Gastroesophageal sphincter (tissue), 3 donors: ENCODE measurements around the gene NCBP2.

Experiments
- EP300 ChIP-seq: sonication (generic); formaldehyde crosslinking; IDR thresholded peaks from one replicate; pipeline ENCODE4 v1.6.1; 2017; ENCODE audit warnings: antibody characterized with exemption, mild to moderate bottlenecking
- POLR2A ChIP-seq, 2 donors: fragments of 450-650 bp; IDR thresholded peaks; one replicate each; pipeline ENCODE4 v1.6.1; 2017; ENCODE audit warnings: antibody characterized with exemption in 2 of 2, mild to moderate bottlenecking in 2 of 2, moderate library complexity in 1 of 2
- POLR2AphosphoS5 ChIP-seq: sonication (generic); formaldehyde crosslinking; IDR thresholded peaks from one replicate; pipeline ENCODE4 v1.6.1; 2017; ENCODE audit warnings: antibody characterized with exemption
- TF ChIP-seq, protein P1 (sequence below), 4 experiments: fragments of 200-600 bp in 2 of 4; fragments of 450-650 bp in 2 of 4; sonication (generic) in 1 of 4; IDR thresholded peaks; one replicate each; pipeline ENCODE4 v1.5.1; 2017 to 2019; ENCODE audit warnings: antibody characterized with exemption in 4 of 4, mild to moderate bottlenecking in 2 of 4, moderate library complexity in 2 of 4

DNA sequence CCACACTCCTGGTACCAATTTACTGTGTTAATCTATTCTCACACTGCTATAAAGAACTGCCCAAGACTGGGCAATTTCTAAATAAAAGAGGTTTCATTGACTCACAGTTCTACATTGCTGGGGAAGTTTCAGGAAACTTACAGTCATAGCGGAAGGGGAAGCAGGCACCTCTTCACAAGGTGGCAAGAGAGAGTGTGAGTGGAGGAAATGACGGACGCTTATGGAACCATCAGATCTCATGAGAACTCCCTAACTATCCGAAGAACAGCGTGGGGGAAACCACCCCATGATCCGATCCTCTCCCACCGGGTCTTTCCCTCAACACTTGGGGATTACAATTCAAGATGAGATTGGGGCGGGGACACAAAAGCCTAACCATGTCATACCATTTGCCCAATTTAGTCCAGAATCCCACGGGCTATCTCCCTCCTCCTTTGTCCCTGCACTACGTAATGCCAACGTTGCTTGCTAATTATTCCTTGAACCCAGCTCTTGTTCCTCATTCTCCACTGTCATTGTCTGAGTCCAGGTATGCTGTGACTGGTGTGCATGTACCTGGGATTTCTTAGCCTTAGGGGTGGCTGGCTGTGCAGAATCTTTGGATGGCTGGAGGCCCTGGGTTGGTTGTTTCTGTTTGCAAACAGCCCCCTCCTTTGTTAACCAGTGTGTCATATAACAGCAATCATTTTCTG is 22.9 kb upstream of the NCBP2 start:
- TF ChIP-seq POLR2A (IDR thresholded peaks at IDR 0.05) (no peak), EP300 (no peak), POLR2AphosphoS5 (no peak)
- TF ChIP-seq, protein P1, sequence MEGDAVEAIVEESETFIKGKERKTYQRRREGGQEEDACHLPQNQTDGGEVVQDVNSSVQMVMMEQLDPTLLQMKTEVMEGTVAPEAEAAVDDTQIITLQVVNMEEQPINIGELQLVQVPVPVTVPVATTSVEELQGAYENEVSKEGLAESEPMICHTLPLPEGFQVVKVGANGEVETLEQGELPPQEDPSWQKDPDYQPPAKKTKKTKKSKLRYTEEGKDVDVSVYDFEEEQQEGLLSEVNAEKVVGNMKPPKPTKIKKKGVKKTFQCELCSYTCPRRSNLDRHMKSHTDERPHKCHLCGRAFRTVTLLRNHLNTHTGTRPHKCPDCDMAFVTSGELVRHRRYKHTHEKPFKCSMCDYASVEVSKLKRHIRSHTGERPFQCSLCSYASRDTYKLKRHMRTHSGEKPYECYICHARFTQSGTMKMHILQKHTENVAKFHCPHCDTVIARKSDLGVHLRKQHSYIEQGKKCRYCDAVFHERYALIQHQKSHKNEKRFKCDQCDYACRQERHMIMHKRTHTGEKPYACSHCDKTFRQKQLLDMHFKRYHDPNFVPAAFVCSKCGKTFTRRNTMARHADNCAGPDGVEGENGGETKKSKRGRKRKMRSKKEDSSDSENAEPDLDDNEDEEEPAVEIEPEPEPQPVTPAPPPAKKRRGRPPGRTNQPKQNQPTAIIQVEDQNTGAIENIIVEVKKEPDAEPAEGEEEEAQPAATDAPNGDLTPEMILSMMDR (IDR thresholded peaks at IDR 0.05): no peak
